ENCODE results near the gene SMIM14. TPM values are rescaled to one million over a fixed set of nuclear protein-coding genes. Genes with fewer than 3 reads are reported as not detected.

The SMIM14 gene
- total RNA-seq, 3 donors from 2014 or later: 69.5 to 142 (median 123) TPM

- intact Hi-C loops (cut with DNase I, micrococcal nuclease): no loop called here
- DNase-seq (no peak), ATAC-seq (no peak)
- no peak for TF ChIP-seq CTCF (IDR thresholded peaks at IDR 0.05)
- Histone ChIP-seq H3K36me3 (ENCODE audit: low read depth) (no peaks in the 10 kb centered on the region), H3K4me3 (no peak overlapping the region), H3K4me1 (ENCODE audit: low read depth) (no peaks in the 10 kb centered on the region), H3K9me3 (no peaks in the 10 kb centered on the region)
These were observed 50.8 kb downstream of the SMIM14 start for GRCh38 chr4:39587881-39588280.

- H3K4me3 ChIP-seq: no peak overlapping the region
- DNase-seq: no peak
- no peaks in the 10 kb centered on the region for H3K36me3 ChIP-seq (ENCODE audit: low read depth)
- intact Hi-C loops (cut with DNase I, micrococcal nuclease): no loop called here
- H3K4me1 ChIP-seq (ENCODE audit: low read depth): peaks cover 3% of the 10 kb centered on the region
- H3K9me3 ChIP-seq: no peaks in the 10 kb centered on the region
- TF ChIP-seq CTCF (IDR thresholded peaks at IDR 0.05): no peak
- no peak for ATAC-seq
These were observed 63.7 kb downstream of the SMIM14 start for GRCh38 chr4:39574946-39575345.

GRCh38 chr4:39571504-39571903 lies 67.2 kb downstream of the SMIM14 start:
- intact Hi-C loops (cut with DNase I, micrococcal nuclease): no loop called here
- no peak for TF ChIP-seq CTCF (IDR thresholded peaks at IDR 0.05)
- H3K36me3 ChIP-seq (ENCODE audit: low read depth): no peaks in the 10 kb centered on the region
- H3K4me3 ChIP-seq: no peak overlapping the region
- peaks cover 7% of the 10 kb centered on the region for H3K4me1 ChIP-seq (ENCODE audit: low read depth)
- no peaks in the 10 kb centered on the region for H3K9me3 ChIP-seq
- DNase-seq (no peak), ATAC-seq (no peak)

GRCh38 chr4:39571054-39571453 lies 67.6 kb downstream of the SMIM14 start:
- DNase-seq: no peak
- H3K9me3 ChIP-seq: no peaks in the 10 kb centered on the region
- H3K4me1 ChIP-seq (ENCODE audit: low read depth): peaks cover 7% of the 10 kb centered on the region
- no peak for TF ChIP-seq CTCF (IDR thresholded peaks at IDR 0.05)
- intact Hi-C loops (cut with DNase I, micrococcal nuclease): no loop called here
- no peak overlapping the region for H3K4me3 ChIP-seq
- H3K36me3 ChIP-seq (ENCODE audit: low read depth): no peaks in the 10 kb centered on the region
- ATAC-seq: no peak

GRCh38 chr4:39569209-39569608 lies 69.5 kb downstream of the SMIM14 start:
- intact Hi-C loops (cut with DNase I, micrococcal nuclease): no loop called here

More at GRCh38 chr4:39569209-39569608, 69.5 kb downstream of the SMIM14 start:
- Histone ChIP-seq H3K36me3 (ENCODE audit: low read depth) (no peaks in the 10 kb centered on the region), H3K9me3 (no peaks in the 10 kb centered on the region), H3K4me3 (no peak overlapping the region), H3K4me1 (ENCODE audit: low read depth) (peaks cover 7% of the 10 kb centered on the region)
- ATAC-seq (peak; percentile 54), DNase-seq (no peak)
- no peak for TF ChIP-seq CTCF (IDR thresholded peaks at IDR 0.05)

Measured in mucosa of descending colon (tissue), 3 donors.